Smooth muscle cell (in vitro differentiated cells): ENCODE measurements around the gene PREX1. TPM values are rescaled to one million over a fixed set of nuclear protein-coding genes. Genes with fewer than 3 reads are reported as not detected.

ENCODE experiments used
- DNase-seq: peaks from one replicate; lab custom pipeline; 2025; ENCODE audit not compliant: unreplicated experiment; lab: John Stamatoyannopoulos, UW
- H2AFZ ChIP-seq: fragments of 200-600 bp; sonication (generic); 2 replicates; pipeline ENCODE4 v1.6.0; 2016; ENCODE audit warnings: antibody characterized with exemption, low read depth, mild to moderate bottlenecking
- H3F3A ChIP-seq: fragments of 200-600 bp; sonication (generic); 2 replicates; pipeline ENCODE4 v1.6.0; 2017; ENCODE audit warnings: antibody characterized with exemption, low read depth
- H3K27ac ChIP-seq: fragments of 200-600 bp; sonication (generic); 2 replicates; pipeline ENCODE4 v1.5.1; 2016; ENCODE audit warnings: low read depth, mild to moderate bottlenecking
- H3K27me3 ChIP-seq: fragments of 200-600 bp; sonication (generic); 2 replicates; pipeline ENCODE4 v1.6.1; 2016; ENCODE audit warnings: low read depth, mild to moderate bottlenecking
- H3K36me3 ChIP-seq: fragments of 200-600 bp; sonication (generic); 2 replicates; pipeline ENCODE4 v1.5.1; 2016; ENCODE audit warnings: low read depth
- H3K4me1 ChIP-seq: fragments of 200-600 bp; sonication (generic); 2 replicates; pipeline ENCODE4 v1.5.1; 2016; ENCODE audit warnings: low read depth
- H3K4me2 ChIP-seq: fragments of 200-600 bp; sonication (generic); 2 replicates; pipeline ENCODE4 v1.6.0; 2016; ENCODE audit warnings: mild to moderate bottlenecking
- H3K4me3 ChIP-seq: fragments of 200-600 bp; sonication (generic); 2 replicates; pipeline ENCODE4 v1.5.1; 2016; ENCODE audit warnings: mild to moderate bottlenecking
- H3K79me2 ChIP-seq: fragments of 200-600 bp; sonication (generic); 2 replicates; pipeline ENCODE4 v1.6.0; 2016; ENCODE audit warnings: low read depth, mild to moderate bottlenecking
- H3K9ac ChIP-seq: fragments of 200-600 bp; sonication (generic); 2 replicates; pipeline ENCODE4 v1.6.0; 2016; ENCODE audit warnings: low read depth
- H3K9me3 ChIP-seq: fragments of 200-600 bp; sonication (generic); replicated peaks from 2 replicates; pipeline ENCODE4 v1.5.1; 2016; ENCODE audit warnings: low read depth
- H4K20me1 ChIP-seq: fragments of 200-600 bp; sonication (generic); 2 replicates; pipeline ENCODE4 v1.6.0; 2016; ENCODE audit warnings: low read depth
- CTCF ChIP-seq: fragments of 200-600 bp; sonication (generic); IDR thresholded peaks from 2 replicates; pipeline ENCODE4 v1.5.1; 2017; ENCODE audit warnings: borderline replicate concordance, mild to moderate bottlenecking, antibody characterized with exemption; ENCODE audit not compliant: insufficient read depth, poor library complexity, severe bottlenecking
- WGBS: methylation state at CpG from one replicate; pipeline ENCODE4 v1.1.7; 2016; ENCODE audit warnings: low lambda C conversion rate; 5-methylcytosine and 5-hydroxymethylcytosine counted together
- polyA plus RNA-seq: library from polyadenylated mRNA; unstranded; fragments of >200 nt; fragmentation: Nextera tagmentation; extraction: Ambion mirVana; gene quantifications from 2 replicates; pipeline ENCODE4 v1.2.1, GENCODE V29; 2016
- total RNA-seq: library from RNA; depleted of rRNA; stranded (reverse); fragments of >200 nt; gene quantifications from 2 replicates; pipeline ENCODE4 v1.2.3, GENCODE V29; 2014

The PREX1 gene
- total and polyA plus RNA-seq, 2 experiments from 2014 or later = 0.04 to 0.30 TPM

- H3K4me3 ChIP-seq = no peak overlapping the region
- no peak for TF ChIP-seq CTCF
- no peaks in the 10 kb centered on the region for H3F3A ChIP-seq
- no peak for DNase-seq
- no peaks in the 10 kb centered on the region for H3K9me3 ChIP-seq
- no peaks in the 10 kb centered on the region for H3K27me3 ChIP-seq
- no peaks in the 10 kb centered on the region for H4K20me1 ChIP-seq
- no peaks in the 10 kb centered on the region for H3K79me2 ChIP-seq
- H3K36me3 ChIP-seq = no peaks in the 10 kb centered on the region
- no peaks in the 10 kb centered on the region for H3K4me1 ChIP-seq
- H2AFZ ChIP-seq = no peak overlapping the region
- no peak overlapping the region for H3K27ac ChIP-seq
- WGBS = 85% methylated on average over 9 of the region's 9 CpGs
- no peak overlapping the region for H3K9ac ChIP-seq
- no peak overlapping the region for H3K4me2 ChIP-seq
Observed at GRCh38 chr20:48783533-48784272, 44.1 kb downstream of the PREX1 start.

GRCh38 chr20:48782901-48783308, 44.9 kb downstream of the PREX1 start:
- H2AFZ ChIP-seq = no peak overlapping the region
- no peaks in the 10 kb centered on the region for H3K4me1 ChIP-seq
- no peaks in the 10 kb centered on the region for H3K27me3 ChIP-seq
- no peaks in the 10 kb centered on the region for H3F3A ChIP-seq
- H3K9ac ChIP-seq = no peak overlapping the region
- no peak overlapping the region for H3K4me2 ChIP-seq
- H3K27ac ChIP-seq = no peak overlapping the region
- no peaks in the 10 kb centered on the region for H3K36me3 ChIP-seq
- no peak overlapping the region for H3K4me3 ChIP-seq
- H3K9me3 ChIP-seq = no peaks in the 10 kb centered on the region
- TF ChIP-seq CTCF = no peak
- 91% methylated on average over 6 of the region's 6 CpGs for WGBS
- H3K79me2 ChIP-seq = no peaks in the 10 kb centered on the region
- no peak for DNase-seq
- no peaks in the 10 kb centered on the region for H4K20me1 ChIP-seq

GRCh38 chr20:48782053-48782452, 45.7 kb downstream of the PREX1 start:
- no peak for TF ChIP-seq CTCF
- H3K36me3 ChIP-seq = no peaks in the 10 kb centered on the region

GRCh38 chr20:48781634-48782033, 46.2 kb downstream of the PREX1 start:
- no peak overlapping the region for H3K4me2 ChIP-seq
- H3K9me3 ChIP-seq = no peaks in the 10 kb centered on the region
- DNase-seq = no peak
- no peaks in the 10 kb centered on the region for H3K27me3 ChIP-seq
- WGBS = 84% methylated on average over 1 of the region's 1 CpG
- H3F3A ChIP-seq = no peaks in the 10 kb centered on the region
- H3K9ac ChIP-seq = no peak overlapping the region
- H3K4me1 ChIP-seq = no peaks in the 10 kb centered on the region
- no peak overlapping the region for H3K4me3 ChIP-seq
- TF ChIP-seq CTCF = no peak
- no peak overlapping the region for H3K27ac ChIP-seq
- H2AFZ ChIP-seq = no peak overlapping the region
- no peaks in the 10 kb centered on the region for H3K79me2 ChIP-seq
- no peaks in the 10 kb centered on the region for H3K36me3 ChIP-seq
- no peaks in the 10 kb centered on the region for H4K20me1 ChIP-seq

More at GRCh38 chr20:48782053-48782452, 45.7 kb downstream of the PREX1 start:
- H3K9ac ChIP-seq = no peak overlapping the region
- no peak overlapping the region for H3K27ac ChIP-seq
- no peaks in the 10 kb centered on the region for H3K79me2 ChIP-seq
- no peaks in the 10 kb centered on the region for H3K27me3 ChIP-seq
- no peak overlapping the region for H3K4me3 ChIP-seq
- H2AFZ ChIP-seq = no peak overlapping the region
- no peaks in the 10 kb centered on the region for H4K20me1 ChIP-seq
- WGBS = 69% methylated on average over 4 of the region's 4 CpGs
- no peaks in the 10 kb centered on the region for H3K9me3 ChIP-seq
- no peaks in the 10 kb centered on the region for H3K4me1 ChIP-seq
- no peaks in the 10 kb centered on the region for H3F3A ChIP-seq
- no peak for DNase-seq
- H3K4me2 ChIP-seq = no peak overlapping the region
